PC-9 (cell line): ENCODE results near the gene ITSN2.

Source experiments
- CTCF ChIP-seq: fragments of 200-600 bp; sonication (generic); conservative IDR thresholded peaks from 2 replicates; pipeline ENCODE4 v1.6.1; 2017; ENCODE audit warnings: mixed run types, antibody characterized with exemption, mild to moderate bottlenecking, moderate library complexity
- EZH2 ChIP-seq: fragments of 200-600 bp; sonication (generic); IDR thresholded peaks from 2 replicates; pipeline ENCODE4 v1.8.0; 2017; ENCODE audit warnings: antibody characterized with exemption, low read depth

GRCh38 chr2:24245986-24246776 lies 114.2 kb downstream of the ITSN2 start:
- no peak for TF ChIP-seq CTCF
- no peak for TF ChIP-seq EZH2
